HG03460 (cell line): ENCODE measurements around the gene ADCY5.

Experiments
- ATAC-seq: cut with Tn5 transposase; IDR thresholded peaks from one replicate; pipeline ENCODE4 v1.9.1; 2021; ENCODE audit not compliant: unreplicated experiment

ADCY5 gene

GRCh38 chr3:123292321-123293310, 156.3 kb downstream of the ADCY5 start:
- no peak for ATAC-seq

- no peak for ATAC-seq
These were observed 157.5 kb downstream of the ADCY5 start for GRCh38 chr3:123291404-123291803.

- ATAC-seq = no peak
These were observed 157.9 kb downstream of the ADCY5 start for GRCh38 chr3:123290962-123291361.

- ATAC-seq = no peak
These were observed 158.6 kb downstream of the ADCY5 start for GRCh38 chr3:123290107-123290930.

- no peak for ATAC-seq
These were observed 159.3 kb downstream of the ADCY5 start for GRCh38 chr3:123289391-123290106.

GRCh38 chr3:123287962-123288302, 161.0 kb downstream of the ADCY5 start:
- no peak for ATAC-seq

- no peak for ATAC-seq
These were observed 161.6 kb downstream of the ADCY5 start for GRCh38 chr3:123287051-123287961.

- ATAC-seq = no peak
These were observed 162.4 kb downstream of the ADCY5 start for GRCh38 chr3:123286308-123287023.

- ATAC-seq = no peak
These were observed 163.0 kb downstream of the ADCY5 start for GRCh38 chr3:123285931-123286307.

GRCh38 chr3:123285479-123285878, 163.4 kb downstream of the ADCY5 start:
- ATAC-seq = no peak

- no peak for ATAC-seq
These were observed 163.8 kb downstream of the ADCY5 start for GRCh38 chr3:123285066-123285465.

GRCh38 chr3:123284399-123285010, 164.4 kb downstream of the ADCY5 start:
- ATAC-seq = no peak

- no peak for ATAC-seq
These were observed 165.1 kb downstream of the ADCY5 start for GRCh38 chr3:123283657-123284398.

GRCh38 chr3:123283074-123283473, 165.8 kb downstream of the ADCY5 start:
- ATAC-seq = no peak

GRCh38 chr3:123282461-123282860, 166.4 kb downstream of the ADCY5 start:
- ATAC-seq = no peak

- ATAC-seq = no peak
These were observed 167.0 kb downstream of the ADCY5 start for GRCh38 chr3:123281929-123282328.

GRCh38 chr3:123281406-123281805, 167.5 kb downstream of the ADCY5 start:
- no peak for ATAC-seq

GRCh38 chr3:123279121-123279520, 169.8 kb downstream of the ADCY5 start:
- no peak for ATAC-seq
